ENCODE results near the gene SLC23A2.

- TF ChIP-seq FOXM1 (IDR thresholded peaks at IDR 0.05; ENCODE audit: borderline replicate concordance), result no peak
- TF ChIP-seq SP1 (IDR thresholded peaks at IDR 0.05), result no peak
- TF ChIP-seq BHLHE40 (IDR thresholded peaks at IDR 0.05; ENCODE audit: borderline replicate concordance), result no peak
- no peak for TF ChIP-seq ELF4 (IDR thresholded peaks at IDR 0.05)
- TF ChIP-seq LEF1 (IDR thresholded peaks at IDR 0.05; ENCODE audit: borderline replicate concordance), result no peak
- TF ChIP-seq FOXA1 (IDR thresholded peaks at IDR 0.05), result no peak
- TF ChIP-seq ZNF384 (IDR thresholded peaks at IDR 0.05), result no peak
- no peak for TF ChIP-seq SUZ12 (IDR thresholded peaks at IDR 0.05)
- TF ChIP-seq FOXK2 (IDR thresholded peaks at IDR 0.05), result no peak
- no peak for TF ChIP-seq ARNT (IDR thresholded peaks at IDR 0.05)
- no peak for TF ChIP-seq NFRKB (IDR thresholded peaks at IDR 0.05)
- no peak for TF ChIP-seq TARDBP (IDR thresholded peaks at IDR 0.05)
Measured at GRCh38 chr20:4870906-4871305, 130.4 kb downstream of the SLC23A2 start.
